Measurements from ENCODE around the gene ANKRD63.

ANKRD63 gene

GRCh38 chr15:40241269-40242212 lies 41.3 kb downstream of the ANKRD63 start:
- no peak overlapping the region for H3K4me3 ChIP-seq (replicated peaks in 1 of 2; ENCODE audit: low read depth in 2 of 2, low read length in 2 of 2)
- TF ChIP-seq, protein P1, sequence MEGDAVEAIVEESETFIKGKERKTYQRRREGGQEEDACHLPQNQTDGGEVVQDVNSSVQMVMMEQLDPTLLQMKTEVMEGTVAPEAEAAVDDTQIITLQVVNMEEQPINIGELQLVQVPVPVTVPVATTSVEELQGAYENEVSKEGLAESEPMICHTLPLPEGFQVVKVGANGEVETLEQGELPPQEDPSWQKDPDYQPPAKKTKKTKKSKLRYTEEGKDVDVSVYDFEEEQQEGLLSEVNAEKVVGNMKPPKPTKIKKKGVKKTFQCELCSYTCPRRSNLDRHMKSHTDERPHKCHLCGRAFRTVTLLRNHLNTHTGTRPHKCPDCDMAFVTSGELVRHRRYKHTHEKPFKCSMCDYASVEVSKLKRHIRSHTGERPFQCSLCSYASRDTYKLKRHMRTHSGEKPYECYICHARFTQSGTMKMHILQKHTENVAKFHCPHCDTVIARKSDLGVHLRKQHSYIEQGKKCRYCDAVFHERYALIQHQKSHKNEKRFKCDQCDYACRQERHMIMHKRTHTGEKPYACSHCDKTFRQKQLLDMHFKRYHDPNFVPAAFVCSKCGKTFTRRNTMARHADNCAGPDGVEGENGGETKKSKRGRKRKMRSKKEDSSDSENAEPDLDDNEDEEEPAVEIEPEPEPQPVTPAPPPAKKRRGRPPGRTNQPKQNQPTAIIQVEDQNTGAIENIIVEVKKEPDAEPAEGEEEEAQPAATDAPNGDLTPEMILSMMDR (IDR thresholded peaks at IDR 0.05; ENCODE audit: low read depth, low read length), result no peak
- DNase-seq (ENCODE audit: low read depth in 2 of 2), result no peak

DNA sequence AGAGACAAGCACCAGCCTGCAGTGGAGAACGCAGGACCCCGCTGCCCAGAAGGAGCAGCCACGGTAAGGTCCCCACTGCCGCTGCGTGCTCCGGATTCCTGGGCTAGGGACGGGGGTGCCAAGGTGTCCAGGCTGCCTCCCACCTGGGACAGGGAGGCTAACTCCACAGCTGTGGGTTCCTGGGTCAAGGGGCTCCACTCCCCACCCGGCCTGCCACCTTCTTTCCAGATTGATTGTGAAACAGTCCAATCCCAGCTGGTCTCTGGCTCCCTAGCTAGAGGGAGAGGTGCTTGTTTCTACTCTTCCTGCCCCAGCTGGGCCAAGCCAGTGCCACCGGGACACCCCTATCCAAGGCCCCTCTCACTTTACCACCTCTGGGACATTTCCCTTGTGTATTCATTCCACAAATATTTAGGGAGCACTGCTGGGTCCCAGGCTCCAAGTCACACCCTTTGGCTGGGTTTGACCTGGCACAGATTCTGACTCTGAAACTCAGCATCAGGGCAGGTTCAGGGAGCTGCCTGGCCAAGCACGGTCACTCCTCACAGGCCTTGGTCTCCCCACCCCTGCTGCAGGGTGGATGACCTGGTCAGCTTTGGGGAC lies 42.1 kb downstream of the ANKRD63 start:
- TF ChIP-seq, protein P1 (IDR thresholded peaks at IDR 0.05; ENCODE audit: low read depth, low read length), result no peak
- H3K4me3 ChIP-seq (replicated peaks in 1 of 2; ENCODE audit: low read depth in 2 of 2, low read length in 2 of 2), result no peak overlapping the region
- DNase-seq (ENCODE audit: low read depth in 2 of 2), result no peak

DNA sequence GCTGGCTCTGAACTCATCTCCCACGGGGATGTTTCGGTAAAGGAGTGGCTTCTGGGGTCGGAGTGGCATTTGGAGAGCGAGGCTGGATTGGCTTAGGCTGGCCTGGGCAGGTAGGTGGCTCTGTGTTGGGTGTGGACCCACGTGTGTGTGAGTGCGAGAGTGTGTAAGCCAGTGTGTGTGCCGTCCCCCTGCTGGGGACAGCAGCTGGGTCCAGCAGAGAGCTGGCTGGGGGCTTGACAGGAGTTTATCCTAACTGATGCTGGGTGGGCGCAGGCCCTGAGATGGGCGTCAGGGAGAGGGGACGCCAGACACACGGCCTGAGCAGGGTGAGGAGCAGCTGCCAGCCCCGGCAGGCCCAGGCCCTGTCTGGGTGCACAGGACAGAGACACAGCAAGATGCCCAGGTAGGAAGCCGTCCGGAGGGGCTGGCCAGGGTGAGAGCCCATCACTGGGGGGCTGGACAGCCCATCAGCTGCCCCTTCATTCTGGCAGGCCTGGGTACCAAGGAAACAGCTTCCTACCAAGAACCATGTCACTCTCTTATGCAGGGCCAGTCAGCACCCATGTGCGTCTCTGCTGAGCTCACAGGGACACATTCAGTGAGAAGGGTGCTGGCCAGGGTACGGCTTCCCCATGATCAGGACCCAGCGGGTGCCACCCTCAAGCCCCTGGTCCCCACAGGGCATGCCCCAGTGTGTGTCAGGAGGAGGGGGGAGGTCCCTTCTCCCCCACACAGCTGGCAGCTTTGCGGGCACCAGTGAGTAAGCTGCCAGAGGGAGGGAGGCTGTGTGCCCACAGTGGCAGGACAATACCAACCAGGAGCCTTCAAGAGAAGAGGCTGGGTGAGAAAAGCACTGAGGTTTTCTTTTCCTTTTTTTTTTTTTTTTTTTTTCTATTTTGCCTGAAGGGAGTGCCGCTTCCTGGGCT lies 42.9 kb downstream of the ANKRD63 start:
- no peak overlapping the region for H3K4me3 ChIP-seq (replicated peaks in 1 of 2; ENCODE audit: low read depth in 2 of 2, low read length in 2 of 2)
- TF ChIP-seq, protein P1 (IDR thresholded peaks at IDR 0.05; ENCODE audit: low read depth, low read length), result no peak
- DNase-seq (ENCODE audit: low read depth in 2 of 2), result no peak

- TF ChIP-seq, protein P1 (IDR thresholded peaks at IDR 0.05; ENCODE audit: low read depth, low read length), result no peak
- peak overlapping the region; percentile 30 to 35 for H3K4me3 ChIP-seq (replicated peaks in 1 of 2; ENCODE audit: low read depth in 2 of 2, low read length in 2 of 2)
- DNase-seq (ENCODE audit: low read depth in 2 of 2), result no peak
Measured at GRCh38 chr15:40239404-40239692, 43.5 kb downstream of the ANKRD63 start.

DNA sequence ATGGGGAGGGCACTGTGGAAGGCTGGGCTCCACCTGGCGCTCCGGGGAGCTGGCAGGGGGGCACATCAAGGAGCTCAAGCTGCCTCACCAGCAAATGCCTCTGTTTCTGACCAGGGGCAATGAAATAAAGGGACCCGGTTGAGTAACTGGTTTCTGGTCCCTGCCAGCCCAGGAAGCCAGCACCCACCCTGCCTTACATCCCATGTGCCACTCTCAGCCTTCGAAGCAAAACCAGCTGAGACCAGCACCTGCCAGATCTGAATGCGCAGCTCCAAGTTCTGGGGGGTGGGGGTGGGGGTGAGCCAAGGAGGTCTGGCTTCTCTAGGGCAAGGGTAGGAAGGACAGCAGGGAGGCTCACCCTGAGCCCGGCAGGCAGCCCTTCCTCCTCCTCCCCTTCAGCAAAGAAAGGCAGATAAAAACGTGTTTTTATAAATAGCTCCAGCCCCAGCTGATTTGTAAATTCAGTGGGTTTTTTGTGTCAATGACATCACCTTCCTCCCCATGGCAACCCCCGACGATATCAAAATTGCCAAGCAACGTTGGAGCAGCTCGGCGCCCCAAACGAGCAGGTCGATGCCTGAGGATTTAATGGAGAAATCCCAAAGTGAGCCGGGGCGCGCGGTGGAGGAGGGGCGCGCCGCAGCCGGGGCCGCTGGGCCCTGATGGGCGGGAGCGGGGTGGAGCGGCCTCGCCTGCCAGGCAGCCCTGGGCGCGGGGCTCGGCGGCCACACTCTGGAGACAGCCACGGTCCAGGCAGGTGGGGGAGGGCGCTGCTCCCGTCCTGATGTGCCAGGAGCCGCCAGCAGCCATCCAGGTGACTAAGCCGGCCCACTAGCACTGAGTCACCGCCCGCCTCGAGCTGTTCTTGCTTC lies 44.1 kb downstream of the ANKRD63 start, which contains the start of gene PAK6:
TSS of gene PAK6 (plus strand) at position 532 of the 872 bp plus-strand sequence. CDS start 25,723 bp downstream, outside the sequence.
- H3K4me3 ChIP-seq (replicated peaks in 1 of 2; ENCODE audit: low read depth in 2 of 2, low read length in 2 of 2), result peak within 1 kb of the TSS; percentile 30 to 35
- TF ChIP-seq, protein P1 (IDR thresholded peaks at IDR 0.05; ENCODE audit: low read depth, low read length), result no peak
- DNase-seq (ENCODE audit: low read depth in 2 of 2), result peak; percentile 44 to 45

All from cardiac fibroblast (primary cell).